GM12875 (cell line): ENCODE data around the gene CELF4.

Experiments used
- H3K4me3 ChIP-seq: one replicate; pipeline ENCODE4 v1.5.1; 2011; ENCODE audit warnings: low read depth, low read length, control low read depth
- TF ChIP-seq, protein P1 (sequence below): IDR thresholded peaks from 2 replicates; pipeline ENCODE4 v1.5.1; 2011; ENCODE audit warnings: low read depth, mild to moderate bottlenecking, control low read depth, inconsistent platforms, low read length, moderate library complexity, borderline replicate concordance; ENCODE audit not compliant: insufficient read depth

The CELF4 gene

DNA sequence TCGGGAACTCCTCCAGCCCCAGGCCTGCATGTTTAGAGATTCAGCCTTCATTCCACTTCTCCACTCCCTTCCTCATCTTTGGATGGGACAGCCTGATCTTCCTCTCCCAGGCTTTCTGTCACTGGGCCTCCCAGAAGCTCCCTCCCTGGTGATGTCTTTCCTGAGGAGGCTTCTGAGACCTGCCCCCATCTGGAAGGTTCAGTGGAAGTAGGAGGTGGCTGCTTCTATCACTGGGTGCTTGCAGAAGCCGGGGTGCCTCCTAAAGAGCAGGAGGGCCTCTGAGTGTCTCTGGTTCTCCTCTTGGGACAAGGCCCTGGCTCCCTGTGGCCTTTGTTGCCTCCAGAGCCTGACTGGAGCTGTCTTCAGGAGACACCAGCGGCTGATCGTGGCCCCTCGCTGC lies 108.7 kb downstream of the CELF4 start:
- no peak overlapping the region for H3K4me3 ChIP-seq
- TF ChIP-seq, protein P1, sequence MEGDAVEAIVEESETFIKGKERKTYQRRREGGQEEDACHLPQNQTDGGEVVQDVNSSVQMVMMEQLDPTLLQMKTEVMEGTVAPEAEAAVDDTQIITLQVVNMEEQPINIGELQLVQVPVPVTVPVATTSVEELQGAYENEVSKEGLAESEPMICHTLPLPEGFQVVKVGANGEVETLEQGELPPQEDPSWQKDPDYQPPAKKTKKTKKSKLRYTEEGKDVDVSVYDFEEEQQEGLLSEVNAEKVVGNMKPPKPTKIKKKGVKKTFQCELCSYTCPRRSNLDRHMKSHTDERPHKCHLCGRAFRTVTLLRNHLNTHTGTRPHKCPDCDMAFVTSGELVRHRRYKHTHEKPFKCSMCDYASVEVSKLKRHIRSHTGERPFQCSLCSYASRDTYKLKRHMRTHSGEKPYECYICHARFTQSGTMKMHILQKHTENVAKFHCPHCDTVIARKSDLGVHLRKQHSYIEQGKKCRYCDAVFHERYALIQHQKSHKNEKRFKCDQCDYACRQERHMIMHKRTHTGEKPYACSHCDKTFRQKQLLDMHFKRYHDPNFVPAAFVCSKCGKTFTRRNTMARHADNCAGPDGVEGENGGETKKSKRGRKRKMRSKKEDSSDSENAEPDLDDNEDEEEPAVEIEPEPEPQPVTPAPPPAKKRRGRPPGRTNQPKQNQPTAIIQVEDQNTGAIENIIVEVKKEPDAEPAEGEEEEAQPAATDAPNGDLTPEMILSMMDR = no peak

DNA sequence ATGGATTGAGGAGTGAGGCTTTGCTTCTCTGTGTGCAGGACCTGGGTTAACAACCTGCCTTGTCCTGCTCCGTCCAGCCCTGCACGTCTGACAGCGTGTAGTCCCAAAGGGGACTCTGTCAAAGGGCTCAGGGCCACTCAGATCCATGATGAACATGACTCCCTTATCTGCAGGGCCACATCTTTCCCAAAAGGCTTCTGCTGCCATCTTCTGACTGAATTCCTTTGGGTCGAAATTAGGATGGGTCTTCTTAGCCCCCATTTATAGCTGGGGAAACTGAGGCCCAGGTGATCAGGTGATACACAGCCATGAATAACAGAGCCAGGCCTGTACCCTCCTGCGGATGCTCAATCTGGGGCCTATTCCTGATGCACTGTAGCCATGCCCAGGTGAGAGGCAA lies 109.2 kb downstream of the CELF4 start:
- TF ChIP-seq, protein P1 = no peak
- H3K4me3 ChIP-seq = no peak overlapping the region

DNA sequence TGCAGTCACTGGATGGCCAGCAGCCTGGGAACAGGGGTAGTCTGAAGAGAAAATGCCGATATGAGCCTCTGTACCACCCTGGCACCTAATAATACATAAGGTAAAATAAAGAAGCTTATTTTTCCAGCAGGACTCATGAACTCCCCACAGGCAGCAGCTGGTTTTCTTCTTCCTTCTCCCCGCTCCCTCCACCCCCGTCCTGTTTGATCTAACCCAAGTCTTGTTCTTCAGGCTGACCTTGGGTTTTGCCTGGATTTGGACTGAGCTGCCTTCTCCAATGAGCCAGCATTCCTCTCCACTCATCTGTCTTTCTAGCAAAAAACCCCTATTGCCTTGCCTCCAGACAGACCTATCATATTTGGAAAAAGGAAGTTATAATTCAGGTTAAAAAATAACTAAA lies 111.8 kb downstream of the CELF4 start:
- H3K4me3 ChIP-seq = no peak overlapping the region
- TF ChIP-seq, protein P1 = no peak

DNA sequence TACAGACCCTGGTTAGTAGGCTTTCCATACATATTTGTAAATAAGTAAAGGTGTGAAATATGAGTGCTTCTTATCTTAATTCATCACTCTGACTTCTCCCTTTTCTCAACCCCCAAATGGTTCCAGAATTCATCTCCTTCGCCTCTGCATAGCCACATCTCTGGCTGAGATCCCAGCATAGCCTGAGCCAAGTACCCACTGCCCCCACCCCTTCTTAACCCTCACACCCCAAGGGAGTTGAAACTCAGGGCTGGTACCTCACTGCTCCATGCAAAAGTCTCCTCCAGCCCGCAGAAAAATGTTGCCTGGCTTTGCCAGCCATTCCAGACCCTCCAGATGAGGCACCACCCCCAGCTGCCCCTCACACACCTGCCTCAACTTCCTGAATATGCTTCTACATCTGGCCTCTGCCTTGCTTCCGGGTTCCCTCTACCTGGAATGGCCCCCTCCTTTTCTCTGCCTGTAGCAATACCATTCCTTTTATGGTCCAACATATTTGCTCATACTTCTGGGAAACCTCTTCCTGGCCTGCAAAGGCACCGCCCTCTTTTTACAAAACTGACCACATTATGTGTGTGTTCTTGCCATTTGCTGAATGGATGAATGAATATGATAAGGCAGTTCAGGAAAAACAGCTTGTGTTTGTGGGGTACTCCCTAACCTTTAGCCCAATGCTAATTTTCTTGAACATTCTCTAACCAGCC lies 112.8 kb downstream of the CELF4 start:
- TF ChIP-seq, protein P1 = no peak
- H3K4me3 ChIP-seq = no peak overlapping the region

DNA sequence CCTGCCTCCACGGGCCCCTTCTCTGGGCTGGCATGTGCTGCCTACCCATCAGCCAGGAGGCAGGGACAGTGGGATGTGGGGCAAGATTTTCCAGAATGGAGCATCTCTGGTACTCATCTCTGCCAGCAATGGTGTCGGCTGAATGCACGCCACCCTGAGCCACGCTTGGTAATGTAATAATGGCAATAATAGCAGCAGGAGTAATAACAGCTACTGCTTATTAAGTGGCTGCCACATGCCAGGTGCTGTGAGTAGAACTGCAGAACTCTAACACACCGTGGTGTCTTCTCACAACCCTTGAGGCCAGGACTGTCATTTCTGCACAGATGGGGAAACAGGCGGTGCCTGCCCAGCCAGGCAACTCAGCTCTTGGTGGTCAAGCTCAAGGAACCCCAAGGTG lies 113.6 kb downstream of the CELF4 start:
- TF ChIP-seq, protein P1 = no peak
- no peak overlapping the region for H3K4me3 ChIP-seq

DNA sequence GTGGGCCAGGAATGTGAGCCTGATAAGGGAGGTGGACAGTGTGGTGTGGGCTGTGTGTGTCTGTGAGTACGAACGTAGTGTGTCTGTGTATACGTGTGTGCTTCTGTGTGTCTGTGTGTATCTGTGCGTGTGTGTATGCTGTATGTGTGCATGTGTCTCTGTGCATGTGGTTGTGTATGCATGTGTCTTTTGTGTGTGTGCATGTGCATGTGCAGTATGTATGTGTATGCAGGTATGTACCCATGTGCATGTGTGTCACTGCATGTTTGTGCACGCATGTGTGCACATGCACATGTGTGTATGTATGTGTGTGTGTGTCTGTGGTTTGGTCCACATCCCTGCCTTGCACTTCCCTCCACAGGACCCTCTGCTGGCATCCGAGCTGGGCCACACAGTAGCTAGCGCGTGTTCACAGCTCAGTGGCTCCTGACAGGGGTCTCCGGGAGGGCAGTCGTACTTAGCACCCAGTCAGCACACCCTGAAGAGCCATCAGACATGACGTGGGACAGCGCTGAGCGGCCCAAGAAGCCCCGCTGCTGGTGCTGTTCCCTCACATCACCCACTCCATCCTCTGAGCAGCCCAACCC lies 114.3 kb downstream of the CELF4 start:
- TF ChIP-seq, protein P1 = no peak
- H3K4me3 ChIP-seq = no peak overlapping the region

DNA sequence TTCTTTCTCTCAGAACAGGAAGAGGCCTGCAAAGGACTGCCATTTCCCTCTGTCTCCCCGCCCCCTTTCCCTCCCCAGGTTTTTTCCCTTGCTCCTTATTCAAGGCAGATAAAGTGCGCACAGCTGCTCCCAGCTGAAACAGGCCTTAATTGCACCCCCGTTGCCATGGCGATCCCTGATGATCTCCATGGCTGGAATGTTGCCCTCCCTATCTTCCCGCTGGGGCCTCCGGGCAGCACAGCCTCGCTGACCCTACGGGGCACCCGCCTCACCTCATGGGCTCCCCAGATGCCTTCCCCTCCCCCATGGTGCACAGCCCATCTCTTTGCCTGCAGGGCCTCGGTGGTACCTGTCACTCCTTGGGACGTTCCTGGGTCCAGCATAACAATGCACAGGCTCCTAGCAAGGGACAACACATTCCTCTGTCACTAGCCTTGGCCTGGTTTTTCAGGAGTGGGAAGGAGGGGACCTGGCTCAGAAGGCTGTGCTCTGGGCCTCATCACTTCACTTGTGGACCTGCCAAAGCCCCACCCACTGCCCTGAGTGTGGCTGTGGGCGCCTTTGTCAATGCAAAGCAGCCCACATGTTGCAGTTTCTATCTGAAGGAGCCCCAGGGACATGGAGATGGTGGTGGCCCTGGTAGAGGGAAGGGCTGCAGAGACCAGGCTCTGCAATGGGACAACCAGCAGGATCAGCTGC lies 115.0 kb downstream of the CELF4 start:
- no peak overlapping the region for H3K4me3 ChIP-seq
- TF ChIP-seq, protein P1 = no peak
